Superior temporal gyrus (tissue), 1 donor: ENCODE measurements around the gene WTAP.
"Not testable (repeated sequence)": the region's sequence is repeated elsewhere in the genome, so short reads cannot be mapped to it uniquely, and the experiment has no call there.

Experiments used
- DNase-seq: peaks from one replicate; pipeline ENCODE4 v3.0.0-alpha.2; 2016; ENCODE audit errors: extremely low spot score

Gene WTAP

GRCh38 chr6:159693894-159694545 lies 33.3 kb upstream of the WTAP start:
- DNase-seq, result peak; percentile 51

- DNase-seq, result no peak
Observed at GRCh38 chr6:159695984-159696383, 31.3 kb upstream of the WTAP start.

GRCh38 chr6:159700970-159701369 lies 26.3 kb upstream of the WTAP start:
- DNase-seq, result no peak

- DNase-seq, result no peak
Observed at GRCh38 chr6:159701413-159701999, 25.8 kb upstream of the WTAP start.

GRCh38 chr6:159710603-159711002 lies 16.7 kb upstream of the WTAP start:
- not testable (repeated sequence) for DNase-seq

GRCh38 chr6:159712389-159712788 lies 14.9 kb upstream of the WTAP start:
- not testable (repeated sequence) for DNase-seq

GRCh38 chr6:159713984-159714383 lies 13.3 kb upstream of the WTAP start:
- no peak for DNase-seq

- no peak for DNase-seq
Observed at GRCh38 chr6:159714404-159714803, 12.9 kb upstream of the WTAP start.

GRCh38 chr6:159715166-159715565 lies 12.1 kb upstream of the WTAP start:
- no peak for DNase-seq

GRCh38 chr6:159715605-159716004 lies 11.7 kb upstream of the WTAP start:
- no peak for DNase-seq

GRCh38 chr6:159716247-159717096 lies 10.8 kb upstream of the WTAP start:
- peak; percentile 70 for DNase-seq

GRCh38 chr6:159718634-159719033 lies 8.7 kb upstream of the WTAP start:
- DNase-seq, result no peak

- no peak for DNase-seq
Observed at GRCh38 chr6:159719287-159719686, 8.0 kb upstream of the WTAP start.

GRCh38 chr6:159720708-159721107 lies 6.6 kb upstream of the WTAP start:
- no peak for DNase-seq

- not testable (repeated sequence) for DNase-seq
Observed at GRCh38 chr6:159721981-159722380, 5.3 kb upstream of the WTAP start.

GRCh38 chr6:159722655-159723054 lies 4.7 kb upstream of the WTAP start:
- DNase-seq, result no peak

- no peak for DNase-seq
Observed at GRCh38 chr6:159723259-159723658, 4.0 kb upstream of the WTAP start.

GRCh38 chr6:159724778-159725177 lies 2.5 kb upstream of the WTAP start:
- no peak for DNase-seq

- not testable (repeated sequence) for DNase-seq
Observed at GRCh38 chr6:159725208-159725607, 2.1 kb upstream of the WTAP start.

- no peak for DNase-seq
Observed at GRCh38 chr6:159726255-159726917, 920 bp upstream of the WTAP start.

- DNase-seq, result peak; percentile 64
Observed at GRCh38 chr6:159727717-159728445, 575 bp downstream of the WTAP start.
